Thyroid gland (tissue), 4 donors: ENCODE results near the gene PGRMC2.

ENCODE experiments used
- POLR2A ChIP-seq, 2 donors: fragments of 450-650 bp; IDR thresholded peaks; one replicate each; pipeline ENCODE4 v1.6.1; 2017; ENCODE audit warnings: antibody characterized with exemption in 2 of 2, mild to moderate bottlenecking in 2 of 2, moderate library complexity in 1 of 2
- TF ChIP-seq, protein P1 (sequence below), 6 experiments: fragments of 200-600 bp in 3 of 6; fragments of 450-650 bp in 3 of 6; sonication (generic) in 3 of 6; IDR thresholded peaks; one replicate each; pipeline ENCODE4 v1.5.1; 2016 to 2019; ENCODE audit warnings: antibody characterized with exemption in 6 of 6, mild to moderate bottlenecking in 2 of 6, inconsistent platforms in 1 of 6, moderate library complexity in 1 of 6

DNA sequence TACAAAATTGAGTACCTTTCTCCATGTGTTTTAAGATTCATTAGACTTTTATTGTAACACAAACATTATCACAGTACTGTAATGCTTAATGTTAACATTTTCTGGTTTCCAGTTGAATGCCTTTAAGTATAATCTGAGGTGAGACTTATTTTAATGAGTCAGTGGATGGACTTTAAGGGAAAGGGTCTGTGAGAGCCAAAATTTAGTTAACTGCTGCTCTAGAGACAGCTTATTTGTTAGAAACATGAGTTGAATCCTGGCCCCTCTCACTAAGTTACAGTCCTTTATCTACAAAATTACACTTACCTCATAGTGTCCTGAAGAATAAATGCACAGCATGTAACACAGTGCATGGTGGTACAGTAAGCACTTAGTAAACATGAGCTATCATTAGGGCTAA is 66.0 kb downstream of the PGRMC2 start:
- TF ChIP-seq, protein P1, sequence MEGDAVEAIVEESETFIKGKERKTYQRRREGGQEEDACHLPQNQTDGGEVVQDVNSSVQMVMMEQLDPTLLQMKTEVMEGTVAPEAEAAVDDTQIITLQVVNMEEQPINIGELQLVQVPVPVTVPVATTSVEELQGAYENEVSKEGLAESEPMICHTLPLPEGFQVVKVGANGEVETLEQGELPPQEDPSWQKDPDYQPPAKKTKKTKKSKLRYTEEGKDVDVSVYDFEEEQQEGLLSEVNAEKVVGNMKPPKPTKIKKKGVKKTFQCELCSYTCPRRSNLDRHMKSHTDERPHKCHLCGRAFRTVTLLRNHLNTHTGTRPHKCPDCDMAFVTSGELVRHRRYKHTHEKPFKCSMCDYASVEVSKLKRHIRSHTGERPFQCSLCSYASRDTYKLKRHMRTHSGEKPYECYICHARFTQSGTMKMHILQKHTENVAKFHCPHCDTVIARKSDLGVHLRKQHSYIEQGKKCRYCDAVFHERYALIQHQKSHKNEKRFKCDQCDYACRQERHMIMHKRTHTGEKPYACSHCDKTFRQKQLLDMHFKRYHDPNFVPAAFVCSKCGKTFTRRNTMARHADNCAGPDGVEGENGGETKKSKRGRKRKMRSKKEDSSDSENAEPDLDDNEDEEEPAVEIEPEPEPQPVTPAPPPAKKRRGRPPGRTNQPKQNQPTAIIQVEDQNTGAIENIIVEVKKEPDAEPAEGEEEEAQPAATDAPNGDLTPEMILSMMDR (IDR thresholded peaks at IDR 0.05), result no peak
- no peak for TF ChIP-seq POLR2A (IDR thresholded peaks at IDR 0.05)
